ENCODE data around the gene DDN. TPM values are rescaled to one million over a fixed set of nuclear protein-coding genes. Genes with fewer than 3 reads are reported as not detected.

Gene DDN
- total and polyA plus RNA-seq, 10 of the 15 experiments (the other 5 are each of a cell fraction or from before 2014, with no cell fraction given), result 0.10 to 13.4 (median 3.7) TPM

- in situ Hi-C loops (cut with MboI) (no loop called here), intact Hi-C loops (cut with micrococcal nuclease; ENCODE audit: unreplicated experiment) (no loop called here)
- ChIA-PET SMC1A (ENCODE audit: uncharacterized antibody, unreplicated experiment) (interaction anchor here (1.2 kb wide), 1 partner anchor 52 kb away, joined by 6 read pairs; no protein-coding TSS in a partner anchor), POLR2A (interaction anchor here (0.6 kb wide), 1 partner anchor 21 kb away, joined by 3 read pairs; the partner anchor contains the start of gene RHEBL1), RAD21 (ENCODE audit: unreplicated experiment) (interaction anchor here (1.0 kb wide), 1 partner anchor 14 kb away, joined by 3 read pairs; no protein-coding TSS in a partner anchor), CTCF (interaction anchor here (1.2 to 1.7 kb wide), 3 partner anchors 11 to 56 kb away, joined by 4 to 6 read pairs (median 4); no protein-coding TSS in a partner anchor)
- Histone ChIP-seq H2AFZ (ENCODE audit: control insufficient read depth, low read depth, low read length) (no peak overlapping the region), H3K4me2 (ENCODE audit: control insufficient read depth, insufficient read depth) (no peak overlapping the region), H3K9ac (ENCODE audit: control insufficient read depth, insufficient read depth, low read length) (no peak overlapping the region), H3K27me3 (replicated peaks in 1 of 2; ENCODE audit: control insufficient read depth in 2 of 2, insufficient read depth in 2 of 2, low read length in 1 of 2) (no peaks in the 10 kb centered on the region), H3K4me3 (no peak overlapping the region), H3K36me3 (ENCODE audit: control insufficient read depth in 2 of 2, insufficient read depth in 2 of 2, low read length in 1 of 2) (peaks cover 54 to 74% of the 10 kb centered on the region in 2 experiments), H3K9me3 (replicated peaks; ENCODE audit: control insufficient read depth, insufficient read depth, low read length) (no peaks in the 10 kb centered on the region), H3K4me1 (ENCODE audit: control insufficient read depth, insufficient read depth, low read length) (no peaks in the 10 kb centered on the region), H3K79me2 (ENCODE audit: control insufficient read depth, insufficient read depth, low read length) (no peaks in the 10 kb centered on the region; the same call in none of the 2 replicates), H4K20me1 (ENCODE audit: control insufficient read depth, insufficient read depth) (peaks cover 11% of the 10 kb centered on the region), H3K27ac (ENCODE audit: control insufficient read depth, insufficient read depth) (no peak overlapping the region)
- BruUV-seq (replicated peaks), result no TSS peak
- DNase-seq (ENCODE audit: low read depth, low spot score), result no peak
- FAIRE-seq, result no peak
- no peak for ATAC-seq
- WGBS (ENCODE audit: insufficient coverage, insufficient replicate concordance, low lambda C conversion rate, missing lambda C conversion rate), result 83% methylated on average over 10 of the region's 10 CpGs
- TF ChIP-seq SMC3 (IDR thresholded peaks at IDR 0.05; ENCODE audit: borderline replicate concordance, low read length) (no peak), NFXL1 (IDR thresholded peaks at IDR 0.05; ENCODE audit: borderline replicate concordance) (no peak), SREBF2 (IDR thresholded peaks at IDR 0.05; ENCODE audit: low read length) (no peak), NBN (IDR thresholded peaks at IDR 0.05) (no peak), ZNF274 (IDR thresholded peaks at IDR 0.05; ENCODE audit: insufficient read depth, insufficient read length) (no peak), SIN3A (IDR thresholded peaks at IDR 0.05; ENCODE audit: low read depth, low read length) (no peak), TAF1 (IDR thresholded peaks at IDR 0.05; ENCODE audit: borderline replicate concordance, low read depth, low read length) (no peak), GATAD2B (conservative IDR thresholded peaks at IDR 0.05; ENCODE audit: low read depth) (no peak), ZBTB33 (IDR thresholded peaks at IDR 0.05) (no peak), NFYB (IDR thresholded peaks at IDR 0.05; ENCODE audit: insufficient read depth, low read depth, low read length) (no peak)
- TF ChIP-seq, protein P1, sequence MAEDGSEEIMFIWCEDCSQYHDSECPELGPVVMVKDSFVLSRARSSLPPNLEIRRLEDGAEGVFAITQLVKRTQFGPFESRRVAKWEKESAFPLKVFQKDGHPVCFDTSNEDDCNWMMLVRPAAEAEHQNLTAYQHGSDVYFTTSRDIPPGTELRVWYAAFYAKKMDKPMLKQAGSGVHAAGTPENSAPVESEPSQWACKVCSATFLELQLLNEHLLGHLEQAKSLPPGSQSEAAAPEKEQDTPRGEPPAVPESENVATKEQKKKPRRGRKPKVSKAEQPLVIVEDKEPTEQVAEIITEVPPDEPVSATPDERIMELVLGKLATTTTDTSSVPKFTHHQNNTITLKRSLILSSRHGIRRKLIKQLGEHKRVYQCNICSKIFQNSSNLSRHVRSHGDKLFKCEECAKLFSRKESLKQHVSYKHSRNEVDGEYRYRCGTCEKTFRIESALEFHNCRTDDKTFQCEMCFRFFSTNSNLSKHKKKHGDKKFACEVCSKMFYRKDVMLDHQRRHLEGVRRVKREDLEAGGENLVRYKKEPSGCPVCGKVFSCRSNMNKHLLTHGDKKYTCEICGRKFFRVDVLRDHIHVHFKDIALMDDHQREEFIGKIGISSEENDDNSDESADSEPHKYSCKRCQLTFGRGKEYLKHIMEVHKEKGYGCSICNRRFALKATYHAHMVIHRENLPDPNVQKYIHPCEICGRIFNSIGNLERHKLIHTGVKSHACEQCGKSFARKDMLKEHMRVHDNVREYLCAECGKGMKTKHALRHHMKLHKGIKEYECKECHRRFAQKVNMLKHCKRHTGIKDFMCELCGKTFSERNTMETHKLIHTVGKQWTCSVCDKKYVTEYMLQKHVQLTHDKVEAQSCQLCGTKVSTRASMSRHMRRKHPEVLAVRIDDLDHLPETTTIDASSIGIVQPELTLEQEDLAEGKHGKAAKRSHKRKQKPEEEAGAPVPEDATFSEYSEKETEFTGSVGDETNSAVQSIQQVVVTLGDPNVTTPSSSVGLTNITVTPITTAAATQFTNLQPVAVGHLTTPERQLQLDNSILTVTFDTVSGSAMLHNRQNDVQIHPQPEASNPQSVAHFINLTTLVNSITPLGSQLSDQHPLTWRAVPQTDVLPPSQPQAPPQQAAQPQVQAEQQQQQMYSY (CRISPR knock-in tag; IDR thresholded peaks at IDR 0.05), result no peak
- TF ChIP-seq, protein P2, sequence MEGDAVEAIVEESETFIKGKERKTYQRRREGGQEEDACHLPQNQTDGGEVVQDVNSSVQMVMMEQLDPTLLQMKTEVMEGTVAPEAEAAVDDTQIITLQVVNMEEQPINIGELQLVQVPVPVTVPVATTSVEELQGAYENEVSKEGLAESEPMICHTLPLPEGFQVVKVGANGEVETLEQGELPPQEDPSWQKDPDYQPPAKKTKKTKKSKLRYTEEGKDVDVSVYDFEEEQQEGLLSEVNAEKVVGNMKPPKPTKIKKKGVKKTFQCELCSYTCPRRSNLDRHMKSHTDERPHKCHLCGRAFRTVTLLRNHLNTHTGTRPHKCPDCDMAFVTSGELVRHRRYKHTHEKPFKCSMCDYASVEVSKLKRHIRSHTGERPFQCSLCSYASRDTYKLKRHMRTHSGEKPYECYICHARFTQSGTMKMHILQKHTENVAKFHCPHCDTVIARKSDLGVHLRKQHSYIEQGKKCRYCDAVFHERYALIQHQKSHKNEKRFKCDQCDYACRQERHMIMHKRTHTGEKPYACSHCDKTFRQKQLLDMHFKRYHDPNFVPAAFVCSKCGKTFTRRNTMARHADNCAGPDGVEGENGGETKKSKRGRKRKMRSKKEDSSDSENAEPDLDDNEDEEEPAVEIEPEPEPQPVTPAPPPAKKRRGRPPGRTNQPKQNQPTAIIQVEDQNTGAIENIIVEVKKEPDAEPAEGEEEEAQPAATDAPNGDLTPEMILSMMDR (IDR thresholded peaks at IDR 0.05 in 2 of 3, conservative IDR thresholded peaks at IDR 0.05 in 1 of 3; ENCODE audit: control insufficient read depth in 2 of 3, extremely low read depth in 1 of 3, insufficient read depth in 1 of 3, low read depth in 3 of 3, low read length in 3 of 3), result no peak
- TF ChIP-seq, protein P3, sequence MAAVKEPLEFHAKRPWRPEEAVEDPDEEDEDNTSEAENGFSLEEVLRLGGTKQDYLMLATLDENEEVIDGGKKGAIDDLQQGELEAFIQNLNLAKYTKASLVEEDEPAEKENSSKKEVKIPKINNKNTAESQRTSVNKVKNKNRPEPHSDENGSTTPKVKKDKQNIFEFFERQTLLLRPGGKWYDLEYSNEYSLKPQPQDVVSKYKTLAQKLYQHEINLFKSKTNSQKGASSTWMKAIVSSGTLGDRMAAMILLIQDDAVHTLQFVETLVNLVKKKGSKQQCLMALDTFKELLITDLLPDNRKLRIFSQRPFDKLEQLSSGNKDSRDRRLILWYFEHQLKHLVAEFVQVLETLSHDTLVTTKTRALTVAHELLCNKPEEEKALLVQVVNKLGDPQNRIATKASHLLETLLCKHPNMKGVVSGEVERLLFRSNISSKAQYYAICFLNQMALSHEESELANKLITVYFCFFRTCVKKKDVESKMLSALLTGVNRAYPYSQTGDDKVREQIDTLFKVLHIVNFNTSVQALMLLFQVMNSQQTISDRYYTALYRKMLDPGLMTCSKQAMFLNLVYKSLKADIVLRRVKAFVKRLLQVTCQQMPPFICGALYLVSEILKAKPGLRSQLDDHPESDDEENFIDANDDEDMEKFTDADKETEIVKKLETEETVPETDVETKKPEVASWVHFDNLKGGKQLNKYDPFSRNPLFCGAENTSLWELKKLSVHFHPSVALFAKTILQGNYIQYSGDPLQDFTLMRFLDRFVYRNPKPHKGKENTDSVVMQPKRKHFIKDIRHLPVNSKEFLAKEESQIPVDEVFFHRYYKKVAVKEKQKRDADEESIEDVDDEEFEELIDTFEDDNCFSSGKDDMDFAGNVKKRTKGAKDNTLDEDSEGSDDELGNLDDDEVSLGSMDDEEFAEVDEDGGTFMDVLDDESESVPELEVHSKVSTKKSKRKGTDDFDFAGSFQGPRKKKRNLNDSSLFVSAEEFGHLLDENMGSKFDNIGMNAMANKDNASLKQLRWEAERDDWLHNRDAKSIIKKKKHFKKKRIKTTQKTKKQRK (IDR thresholded peaks at IDR 0.05; ENCODE audit: low read depth, low read length), result no peak
These were observed 49.8 kb upstream of the DDN start for GRCh38 chr12:49048953-49049352.

Data from GM12878 (cell line).